ENCODE measurements around the gene FAM20A. TPM values are rescaled to one million over a fixed set of nuclear protein-coding genes. Genes with fewer than 3 reads are reported as not detected.

Gene FAM20A
- total and polyA plus RNA-seq, 9 of the 15 experiments (the other 6 are each of a cell fraction or from before 2014, with no cell fraction given), result 0.07 TPM; not detected in 8

- ChIA-PET POLR2A (no interaction called here), CTCF (ENCODE audit: low intra/inter-chr PET ratio) (no interaction called here)
- intact Hi-C loops (cut with micrococcal nuclease) (no loop called here), in situ Hi-C loops (cut with MboI) (no loop called here)
- Histone ChIP-seq H4K20me1 (replicated peaks; ENCODE audit: control insufficient read depth, insufficient read depth, low read length) (no peaks in the 10 kb centered on the region), H2AFZ (ENCODE audit: low read depth, low read length) (no peak overlapping the region), H3K79me2 (ENCODE audit: control insufficient read depth, insufficient read depth, low read length) (no peaks in the 10 kb centered on the region), H3K36me3 (ENCODE audit: control insufficient read depth, insufficient read depth, low read length) (no peaks in the 10 kb centered on the region), H3K4me2 (ENCODE audit: insufficient read depth, low read length) (no peak overlapping the region), H3K4me1 (replicated peaks in 1 of 2; ENCODE audit: control insufficient read depth in 2 of 2, insufficient read depth in 2 of 2, low read length in 2 of 2) (no peaks in the 10 kb centered on the region), H3K27me3 (ENCODE audit: control insufficient read depth in 2 of 2, insufficient read depth in 2 of 2, low read length in 2 of 2) (peaks cover 9 to 18% of the 10 kb centered on the region in 2 experiments; a peak in 4 of 5 replicates), H3K27ac (ENCODE audit: extremely low read depth, low read depth, low read length) (no peak overlapping the region), H3K9me3 (replicated peaks; ENCODE audit: control insufficient read depth, insufficient read depth, low read depth, low read length) (no peaks in the 10 kb centered on the region), H3K4me3 (no peak overlapping the region), H3K9ac (ENCODE audit: insufficient read depth in 1 of 2, low read depth in 2 of 2, low read length in 2 of 2) (no peak overlapping the region), H3K9me1 (ENCODE audit: control insufficient read depth, insufficient read depth, low read length) (no peaks in the 10 kb centered on the region)
- WGBS (ENCODE audit: insufficient coverage, low coverage, missing lambda C conversion rate), result 2% methylated on average over 3 of the region's 3 CpGs
- BruUV-seq (replicated peaks), result no TSS peak
- ATAC-seq, result no peak
- no peak for TF ChIP-seq PTBP1 (IDR thresholded peaks at IDR 0.05; ENCODE audit: low read depth, low read length)
- TF ChIP-seq ZBTB43 (CRISPR knock-in tag; IDR thresholded peaks at IDR 0.05), result no peak
- TF ChIP-seq RBBP5 (IDR thresholded peaks at IDR 0.05; ENCODE audit: borderline replicate concordance, insufficient read depth, low read length, poor library complexity, severe bottlenecking), result no peak
- TF ChIP-seq PHB2 (IDR thresholded peaks at IDR 0.05; ENCODE audit: low read depth), result no peak
- TF ChIP-seq SMARCB1 (IDR thresholded peaks at IDR 0.05; ENCODE audit: insufficient read length, low read depth), result no peak
- TF ChIP-seq TAF1 (IDR thresholded peaks at IDR 0.05; ENCODE audit: control insufficient read depth, extremely low read depth, insufficient read depth, low read length, severe bottlenecking), result no peak
- TF ChIP-seq SRSF3 (IDR thresholded peaks at IDR 0.05; ENCODE audit: insufficient read depth, low read length), result no peak
- no peak for FAIRE-seq
- no peak for DNase-seq (ENCODE audit: extremely low read depth in 1 of 4, low spot score in 3 of 4)
Observed at GRCh38 chr17:68567035-68567434, 34.1 kb downstream of the FAM20A start.

Measured in K562 (cell line).